Measurements from ENCODE around the gene OR6S1. TPM values are rescaled to one million over a fixed set of nuclear protein-coding genes. Genes with fewer than 3 reads are reported as not detected.
A peak's percentile ranks its signal among the peaks of the same experiment; 100 is the strongest.
"Not testable (repeated sequence)": the region's sequence is repeated elsewhere in the genome, so short reads cannot be mapped to it uniquely, and the experiment has no call there.

Gene OR6S1
- total and polyA plus RNA-seq, 8 donors = not detected

GRCh38 chr14:20597108-20597507 lies 44.4 kb downstream of the OR6S1 start:
- Histone ChIP-seq H3K36me3 (no peaks in the 10 kb centered on the region), H3K9me3 (no peaks in the 10 kb centered on the region), H3K27ac (no peak overlapping the region), H3K4me1 (no peaks in the 10 kb centered on the region), H3K4me3 (no peak overlapping the region), H3K27me3 (no peaks in the 10 kb centered on the region)
- intact Hi-C loops (cut with DNase I) = no loop called here
- no peak for DNase-seq
- TF ChIP-seq CTCF (IDR thresholded peaks at IDR 0.05) = no peak
- peak; percentile 82 for ATAC-seq

GRCh38 chr14:20595726-20596125 lies 45.8 kb downstream of the OR6S1 start:
- H3K9me3 ChIP-seq; H3K27ac ChIP-seq; H3K36me3 ChIP-seq; intact Hi-C loops (cut with DNase I); H3K4me1 ChIP-seq; H3K27me3 ChIP-seq; ATAC-seq; DNase-seq; H3K4me3 ChIP-seq: not testable (repeated sequence)

- Histone ChIP-seq H3K9me3 (no peaks in the 10 kb centered on the region), H3K27me3 (no peaks in the 10 kb centered on the region), H3K4me1 (no peaks in the 10 kb centered on the region), H3K36me3 (no peaks in the 10 kb centered on the region), H3K4me3 (no peak overlapping the region), H3K27ac (no peak overlapping the region)
- DNase-seq = no peak
- TF ChIP-seq CTCF (IDR thresholded peaks at IDR 0.05) = no peak
- no peak for ATAC-seq
- intact Hi-C loops (cut with DNase I) = no loop called here
Measured at GRCh38 chr14:20592574-20592973, 48.9 kb downstream of the OR6S1 start.

- no peaks in the 10 kb centered on the region for H3K36me3 ChIP-seq
- TF ChIP-seq CTCF (IDR thresholded peaks at IDR 0.05) = no peak
- H3K4me1 ChIP-seq = no peaks in the 10 kb centered on the region
- ATAC-seq (no peak), DNase-seq (no peak)
- H3K27ac ChIP-seq = no peak within 1 kb of the TSS
- intact Hi-C loops (cut with DNase I) = no loop called here
- no peaks in the 10 kb centered on the region for H3K27me3 ChIP-seq
- H3K9me3 ChIP-seq = no peaks in the 10 kb centered on the region
- no peak within 1 kb of the TSS for H3K4me3 ChIP-seq
Measured at GRCh38 chr14:20591235-20591634, 50.3 kb downstream of the OR6S1 start, which contains the start of gene RNASE12. TSS of gene RNASE12 (minus strand) at chr14:20591376. CDS start at chr14:20590723, 653 bp downstream.

Other genes starting within 250 kb of the OR6S1 start
- 10 to 100 TPM; 50.8 to 57.0 TPM for gene TEP1, start 228.2 kb downstream of the OR6S1 start, total RNA-seq
- 10 to 100 TPM; 19.0 to 25.0 (median 20.5) TPM for gene TEP1, start 228.2 kb downstream of the OR6S1 start, polyA plus RNA-seq (ENCODE audit: insufficient read length in 6 of 6)
- under 1 TPM; 0.20 to 0.31 TPM for gene KLHL33, start 205.5 kb downstream of the OR6S1 start, total RNA-seq
- gene KLHL33, start 205.5 kb downstream of the OR6S1 start, polyA plus RNA-seq (ENCODE audit: insufficient read length in 6 of 6) = under 1 TPM; 0.21 to 0.39 (median 0.31) TPM
- 10 to 100 TPM; 29.0 to 37.9 TPM for gene OSGEP, start 186.9 kb downstream of the OR6S1 start, total RNA-seq
- gene OSGEP, start 186.9 kb downstream of the OR6S1 start, polyA plus RNA-seq (ENCODE audit: insufficient read length in 6 of 6) = 10 to 100 TPM; 75.5 to 90.1 (median 83.4) TPM
- 100 to 1,000 TPM; 115 to 138 TPM for gene APEX1, start 186.5 kb downstream of the OR6S1 start, total RNA-seq
- gene APEX1, start 186.5 kb downstream of the OR6S1 start, polyA plus RNA-seq (ENCODE audit: insufficient read length in 6 of 6) = 100 to 1,000 TPM; 305 to 342 (median 319) TPM
- 10 to 100 TPM; 24.9 to 40.3 TPM for gene PIP4P1, start 180.3 kb downstream of the OR6S1 start, total RNA-seq
- 10 to 100 TPM; 26.6 to 30.5 (median 29.3) TPM for gene PIP4P1, start 180.3 kb downstream of the OR6S1 start, polyA plus RNA-seq (ENCODE audit: insufficient read length in 6 of 6)
- 10 to 100 TPM; 37.6 to 84.8 TPM for gene PNP, start 172.3 kb downstream of the OR6S1 start, total RNA-seq
- gene PNP, start 172.3 kb downstream of the OR6S1 start, polyA plus RNA-seq (ENCODE audit: insufficient read length in 6 of 6) = 10 to 100 TPM; 28.5 to 43.3 (median 35.6) TPM
- under 1 TPM; 0.35 to 0.71 TPM for gene RNASE10, start 136.2 kb downstream of the OR6S1 start, total RNA-seq
- gene RNASE10, start 136.2 kb downstream of the OR6S1 start, polyA plus RNA-seq (ENCODE audit: insufficient read length in 6 of 6) = under 1 TPM in 4 of 6 donors, not detected in 2; 0.30 to 0.93 (median 0.43) TPM
- gene RNASE9, start 80.6 kb downstream of the OR6S1 start, total RNA-seq = not detected
- gene RNASE9, start 80.6 kb downstream of the OR6S1 start, polyA plus RNA-seq (ENCODE audit: insufficient read length in 6 of 6) = not detected
- gene RNASE11, start 53.7 kb downstream of the OR6S1 start, total RNA-seq = not detected
- gene RNASE11, start 53.7 kb downstream of the OR6S1 start, polyA plus RNA-seq (ENCODE audit: insufficient read length in 6 of 6) = not detected
- not detected for gene RNASE12, start 50.3 kb downstream of the OR6S1 start, total RNA-seq
- gene RNASE12, start 50.3 kb downstream of the OR6S1 start, polyA plus RNA-seq (ENCODE audit: insufficient read length in 6 of 6) = not detected
- gene RNASE4, start 42.9 kb upstream of the OR6S1 start, total RNA-seq = 10 to 100 TPM; 17.9 to 18.5 TPM
- gene RNASE4, start 42.9 kb upstream of the OR6S1 start, polyA plus RNA-seq (ENCODE audit: insufficient read length in 6 of 6) = 1 to 10 TPM; 5.1 to 7.8 (median 6.4) TPM
- gene ANG, start 47.1 kb upstream of the OR6S1 start, total RNA-seq = 10 to 100 TPM; 10.3 to 11.0 TPM
- 10 to 100 TPM in 1 of 6 donors, 1 to 10 TPM in 5; 6.6 to 10.9 (median 8.4) TPM for gene ANG, start 47.1 kb upstream of the OR6S1 start, polyA plus RNA-seq (ENCODE audit: insufficient read length in 6 of 6)
- not detected for gene EDDM3A, start 104.2 kb upstream of the OR6S1 start, total RNA-seq
- gene EDDM3A, start 104.2 kb upstream of the OR6S1 start, polyA plus RNA-seq (ENCODE audit: insufficient read length in 6 of 6) = under 1 TPM in 4 of 6 donors, not detected in 2; 0.15 to 0.47 (median 0.23) TPM
- gene EDDM3B, start 126.7 kb upstream of the OR6S1 start, total RNA-seq = not detected
- under 1 TPM in 2 of 6 donors, not detected in 4; 0.15 to 0.20 TPM for gene EDDM3B, start 126.7 kb upstream of the OR6S1 start, polyA plus RNA-seq (ENCODE audit: insufficient read length in 6 of 6)
- 10 to 100 TPM; 14.7 to 20.6 TPM for gene RNASE6, start 139.6 kb upstream of the OR6S1 start, total RNA-seq
- 1 to 10 TPM; 6.4 to 8.0 (median 7.3) TPM for gene RNASE6, start 139.6 kb upstream of the OR6S1 start, polyA plus RNA-seq (ENCODE audit: insufficient read length in 6 of 6)
- gene RNASE1, start 161.2 kb upstream of the OR6S1 start, total RNA-seq = 1,000 to 10,000 TPM in 1 of 2 donors, 100 to 1,000 TPM in 1; 518 to 1,326 TPM
- gene RNASE1, start 161.2 kb upstream of the OR6S1 start, polyA plus RNA-seq (ENCODE audit: insufficient read length in 6 of 6) = 100 to 1,000 TPM; 293 to 425 (median 369) TPM
- gene RNASE3, start 249.7 kb upstream of the OR6S1 start, total RNA-seq = 1 to 10 TPM in 1 of 2 donors, not detected in 1; 1.1 TPM
- 1 to 10 TPM in 3 of 6 donors, under 1 TPM in 3; 0.33 to 1.9 (median 0.88) TPM for gene RNASE3, start 249.7 kb upstream of the OR6S1 start, polyA plus RNA-seq (ENCODE audit: insufficient read length in 6 of 6)

Data from left lung (tissue), 10 donors.